ENCODE measurements around the gene PTPRK.

The PTPRK gene

DNA sequence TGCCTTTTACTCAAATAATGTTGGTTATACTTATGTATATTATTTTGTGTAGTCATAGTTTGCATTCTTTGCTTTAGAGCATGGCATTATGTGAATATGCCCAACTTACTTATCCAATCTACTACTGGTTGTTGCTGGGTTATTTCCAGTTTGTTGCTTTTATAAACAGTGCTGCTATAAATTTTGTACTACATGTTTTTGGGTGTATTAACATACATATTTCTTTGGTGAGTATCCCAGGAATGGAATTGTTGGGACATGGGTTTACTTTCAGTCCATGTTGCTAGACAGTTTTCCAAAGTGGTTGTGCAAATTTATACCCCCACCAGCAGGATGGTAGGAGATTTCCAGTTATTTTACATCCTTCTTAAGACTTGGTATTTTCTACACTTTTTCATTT is 462.5 kb downstream of the PTPRK start:
- no peak for DNase-seq

DNA sequence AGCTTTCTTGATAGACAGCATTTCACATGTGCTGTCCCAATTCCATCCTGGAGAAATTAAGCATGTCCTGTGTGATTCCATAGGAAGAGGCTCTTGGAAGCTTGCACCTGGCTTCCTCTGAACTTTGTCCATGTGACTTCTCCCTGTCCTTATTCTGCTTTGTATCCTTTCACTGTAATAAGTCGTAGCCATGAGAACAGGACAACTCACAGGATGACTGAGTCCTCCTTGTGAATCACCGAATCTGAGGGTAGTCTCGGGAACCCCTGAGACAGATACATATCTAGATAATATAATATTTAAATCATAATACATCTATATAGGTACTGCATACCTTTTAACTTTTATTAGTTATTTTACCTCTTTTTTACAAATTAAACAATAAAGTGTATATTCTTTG is 462.9 kb downstream of the PTPRK start:
- no peak for DNase-seq

DNA sequence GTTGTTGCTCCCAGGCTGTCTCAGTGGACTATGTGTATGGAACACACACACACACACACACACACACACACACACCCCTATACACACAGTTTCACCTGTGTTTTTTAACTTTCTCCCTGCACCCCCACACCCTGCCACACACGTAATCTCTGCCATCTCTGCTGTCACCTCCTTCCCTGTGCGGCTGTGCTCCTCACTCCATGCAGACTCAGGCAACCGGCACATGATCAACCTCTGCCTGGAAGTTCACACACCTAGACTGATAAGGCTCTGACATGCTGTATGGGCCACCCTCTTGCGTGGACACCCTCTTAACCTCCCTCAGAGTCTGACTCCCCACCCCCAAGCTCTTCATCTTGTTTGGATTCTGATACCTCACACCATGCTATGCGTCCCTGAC is 467.3 kb downstream of the PTPRK start:
- DNase-seq, result no peak

DNA sequence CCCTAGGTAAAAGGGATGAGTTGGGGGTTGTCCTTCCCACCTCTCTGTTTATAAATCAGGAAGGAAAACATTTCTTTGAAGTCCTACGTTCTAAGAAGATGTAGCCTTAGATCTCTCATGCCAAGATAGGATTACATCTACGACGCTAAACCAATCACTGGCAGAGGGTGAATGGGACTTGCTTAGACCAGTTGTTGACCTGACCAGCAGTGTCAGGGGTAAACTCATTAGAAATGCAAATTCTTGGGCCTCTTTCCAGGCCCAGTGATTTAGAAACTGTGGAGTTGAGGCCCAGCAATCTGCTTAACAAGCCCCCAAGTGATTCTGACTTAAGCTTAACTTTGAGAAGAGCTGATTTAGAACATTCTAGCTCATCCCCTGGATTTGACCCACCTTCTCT is 472.4 kb downstream of the PTPRK start:
- no peak for DNase-seq

DNA sequence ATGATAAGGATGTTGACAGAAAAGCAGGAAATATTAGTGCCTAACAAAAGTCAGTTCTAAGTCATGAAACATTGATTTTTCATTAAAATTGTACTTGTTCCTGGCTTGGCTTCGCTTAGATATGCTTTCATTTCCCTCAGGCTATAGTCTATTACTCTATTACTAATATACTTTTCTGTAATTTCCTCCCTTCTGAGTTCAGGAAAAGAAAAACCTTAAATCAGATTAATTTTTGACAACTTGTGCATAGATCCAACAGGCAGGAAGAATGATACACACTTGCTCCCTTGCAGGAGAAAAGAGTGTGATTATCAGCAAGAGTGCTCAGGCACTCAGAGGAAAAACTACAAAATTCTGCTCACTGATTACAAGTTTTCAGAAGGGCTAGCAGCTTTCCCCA is 474.4 kb downstream of the PTPRK start:
- DNase-seq, result no peak

DNA sequence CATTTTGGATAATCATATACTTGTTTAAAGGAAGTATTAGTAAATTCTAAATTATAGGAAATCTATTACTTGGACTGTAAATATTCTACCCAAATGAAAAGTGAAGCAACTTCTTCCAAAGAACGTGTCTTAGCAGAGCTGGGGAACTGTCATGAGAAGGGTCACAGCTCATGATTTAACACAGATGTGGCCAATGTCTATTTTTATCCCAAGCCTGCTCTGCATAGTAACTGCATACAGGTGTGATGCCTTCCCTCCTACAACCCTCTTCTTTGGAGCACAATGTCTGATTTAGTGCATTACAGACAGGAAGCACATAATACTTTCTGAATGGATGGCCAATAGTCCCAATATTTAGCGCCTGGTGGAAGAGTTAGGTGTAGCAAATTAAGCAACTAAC is 480.9 kb downstream of the PTPRK start:
- no peak for DNase-seq

DNA sequence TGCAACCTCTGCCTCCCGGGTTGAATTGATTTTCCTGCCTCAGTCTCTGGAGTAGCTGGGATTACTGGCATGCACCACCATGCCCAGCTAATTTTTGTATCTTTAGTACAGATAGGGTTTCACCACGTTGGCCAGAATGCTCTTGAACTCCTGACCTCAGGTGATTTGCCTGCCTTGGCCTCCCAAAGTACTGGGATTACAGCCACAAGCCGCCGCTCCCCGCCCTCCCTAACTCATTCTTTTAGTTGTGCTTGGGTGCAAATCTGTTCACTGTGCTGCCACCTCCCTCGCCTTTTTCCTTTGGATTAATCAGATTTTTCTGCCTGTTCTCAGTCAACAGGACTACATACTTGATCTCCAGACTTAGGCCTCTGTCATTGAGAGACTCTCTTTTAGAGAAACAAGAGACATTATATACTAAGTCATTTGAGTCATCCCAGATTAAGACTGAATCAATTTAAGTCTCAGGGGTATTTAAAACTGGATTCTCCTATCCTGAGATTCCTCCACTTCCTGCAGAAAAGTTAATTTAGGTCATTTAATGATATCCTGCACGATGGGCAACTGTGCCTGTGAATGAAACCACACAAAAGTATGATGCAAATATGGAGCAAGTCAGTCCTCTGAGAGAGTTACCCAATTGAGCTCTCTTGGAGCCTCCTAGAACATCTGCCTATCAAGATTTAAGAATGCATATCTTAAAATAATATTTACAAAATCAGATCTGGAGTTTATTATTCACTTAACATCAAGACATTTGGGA is 483.4 kb downstream of the PTPRK start:
- no peak for DNase-seq

DNA sequence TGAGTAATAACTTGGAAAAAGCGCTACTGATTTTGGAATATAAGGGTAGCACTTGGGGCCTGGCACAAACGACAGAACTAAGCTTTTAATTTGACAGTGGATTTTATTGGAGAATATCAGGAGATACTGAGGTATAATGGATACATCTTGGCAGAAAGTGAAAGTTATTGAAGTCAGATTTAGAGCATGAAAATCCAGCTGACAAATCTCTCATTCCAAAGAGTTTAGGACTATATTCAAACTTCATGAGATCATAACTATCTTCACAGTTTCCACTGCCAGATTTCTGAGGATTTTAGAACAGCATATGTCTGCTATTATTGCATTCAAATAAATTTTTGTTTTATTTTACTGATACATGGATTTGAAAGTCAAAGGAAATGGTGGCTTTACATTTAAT is 487.2 kb downstream of the PTPRK start:
- no peak for DNase-seq

DNA sequence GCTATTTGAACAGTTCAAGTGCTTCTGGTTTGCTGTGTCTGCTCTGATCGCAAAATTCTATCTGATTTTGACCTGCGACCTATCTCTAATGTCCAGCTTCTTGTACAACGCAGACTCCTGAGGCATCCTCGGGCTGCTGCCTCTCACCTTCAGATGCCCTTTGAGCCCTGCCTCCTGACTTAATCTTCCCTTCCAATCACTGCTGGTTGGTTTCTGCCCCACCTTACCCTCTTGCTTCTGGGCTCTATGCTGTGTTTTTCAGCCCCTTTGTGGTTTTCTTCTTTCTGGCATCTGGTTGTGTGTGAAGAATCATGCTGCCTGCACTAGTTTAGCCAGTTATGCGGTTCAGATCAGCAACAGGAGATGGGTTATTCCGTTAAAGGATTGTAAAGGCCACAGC is 488.4 kb downstream of the PTPRK start:
- DNase-seq, result no peak

DNA sequence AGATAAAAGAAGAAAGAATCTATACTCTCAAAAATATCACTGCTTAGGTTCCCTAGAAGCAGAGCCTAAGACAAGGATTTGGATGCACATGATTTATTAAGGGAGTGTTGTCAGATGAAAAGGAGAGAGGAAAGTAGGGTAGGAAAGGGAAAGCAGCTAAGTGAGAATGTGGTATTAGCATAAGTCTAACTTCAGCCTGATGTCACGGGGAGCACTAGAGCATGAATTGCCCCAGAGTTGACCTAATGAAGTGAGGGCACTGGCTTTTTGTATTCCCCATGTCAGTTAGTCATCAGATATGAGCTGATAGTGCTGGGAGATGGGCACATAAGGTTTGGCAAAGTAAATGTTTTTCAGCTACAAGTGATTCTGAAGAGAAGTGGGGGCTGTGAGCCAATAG is 490.6 kb downstream of the PTPRK start:
- DNase-seq, result no peak

DNA sequence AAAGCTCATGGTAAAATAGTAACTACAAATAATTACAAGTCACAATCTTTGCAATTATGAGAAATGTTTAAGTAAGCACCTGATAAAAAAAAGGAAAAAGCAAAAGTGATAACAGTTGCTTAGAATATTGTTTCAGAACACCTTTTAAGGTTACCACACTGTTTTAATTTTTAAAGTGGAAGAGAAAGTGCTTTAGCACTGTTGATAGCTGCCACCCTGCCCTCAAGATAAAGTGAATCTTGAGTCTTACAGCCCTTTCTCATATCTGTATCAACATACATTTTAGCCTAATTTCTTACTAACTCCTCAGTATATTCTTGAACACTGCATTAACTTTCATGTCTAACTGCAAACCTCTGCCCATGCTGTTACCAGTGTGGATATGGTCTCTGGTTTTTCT is 492.2 kb downstream of the PTPRK start:
- DNase-seq, result no peak

DNA sequence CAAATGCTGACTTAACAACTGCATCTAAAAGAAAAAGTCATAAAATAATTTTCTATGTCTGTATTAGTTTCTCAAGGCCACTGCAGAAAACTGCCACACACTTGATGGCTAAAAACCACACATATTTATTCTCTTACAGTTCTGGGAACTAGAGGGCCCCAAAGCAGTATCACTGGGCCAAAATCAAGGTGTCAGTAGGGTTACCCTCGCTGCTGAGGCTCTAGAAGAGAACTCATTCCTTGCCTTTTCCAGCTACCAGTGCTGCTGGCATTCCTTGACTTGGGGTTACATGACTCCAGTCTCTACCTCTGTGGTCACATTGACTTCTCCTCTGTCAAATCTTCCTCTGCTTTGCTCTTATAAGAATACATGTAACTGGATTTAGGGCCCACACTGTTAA is 494.9 kb downstream of the PTPRK start:
- no peak for DNase-seq

DNA sequence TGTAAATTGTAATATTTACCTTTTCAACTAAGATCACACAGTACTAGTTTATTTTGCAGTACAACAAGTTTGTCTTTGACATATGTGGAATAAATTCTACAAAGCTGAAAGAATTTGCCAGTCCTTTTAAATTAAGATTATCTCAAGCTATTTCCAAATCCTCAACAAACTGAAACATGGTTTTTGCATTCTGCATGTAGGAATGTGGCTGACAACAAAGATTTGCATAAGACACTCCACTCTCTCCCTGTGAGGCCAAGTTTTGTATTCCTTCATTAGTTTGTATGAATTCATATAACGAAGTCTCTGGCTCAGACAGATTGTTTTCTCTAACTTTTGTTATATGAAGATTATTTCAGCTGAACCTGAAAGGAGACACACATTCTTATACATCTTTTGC is 495.4 kb downstream of the PTPRK start:
- no peak for DNase-seq

DNA sequence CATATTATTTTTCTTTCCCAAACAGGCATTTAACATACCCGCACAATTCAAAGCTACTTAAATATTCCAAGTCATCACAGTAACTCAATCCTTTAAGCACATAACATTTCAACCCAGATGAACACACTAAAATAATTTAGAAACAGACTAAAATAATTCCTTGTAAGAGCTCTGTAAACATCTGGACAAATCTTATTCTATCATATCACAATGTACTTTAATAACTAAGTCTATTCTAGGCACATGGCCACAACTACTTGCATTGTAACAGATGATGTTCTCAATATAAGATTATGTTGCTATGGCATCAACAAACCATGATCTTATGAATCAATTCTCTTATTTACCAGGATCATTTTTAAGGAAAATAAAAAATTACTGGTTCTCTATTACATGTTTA is 496.4 kb downstream of the PTPRK start:
- DNase-seq, result no peak

DNA sequence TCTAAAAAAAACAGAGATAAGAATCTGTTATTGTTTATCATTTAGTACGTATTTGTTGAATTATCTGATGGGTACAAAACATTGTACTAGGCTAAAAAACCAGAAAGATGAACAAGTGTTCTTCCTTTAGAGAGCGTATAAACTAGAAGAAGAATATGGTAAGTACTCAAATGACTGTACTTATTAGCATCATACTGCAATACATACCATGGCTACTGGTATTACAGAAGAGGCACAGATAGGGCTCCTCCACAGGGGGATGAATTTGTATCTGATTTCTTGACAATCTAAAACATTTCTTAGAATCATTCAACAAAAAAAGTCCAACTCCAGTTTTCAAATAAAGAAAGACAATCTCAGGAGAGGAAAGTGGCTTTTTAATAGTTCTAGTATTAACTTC is 501.6 kb downstream of the PTPRK start:
- no peak for DNase-seq

DNA sequence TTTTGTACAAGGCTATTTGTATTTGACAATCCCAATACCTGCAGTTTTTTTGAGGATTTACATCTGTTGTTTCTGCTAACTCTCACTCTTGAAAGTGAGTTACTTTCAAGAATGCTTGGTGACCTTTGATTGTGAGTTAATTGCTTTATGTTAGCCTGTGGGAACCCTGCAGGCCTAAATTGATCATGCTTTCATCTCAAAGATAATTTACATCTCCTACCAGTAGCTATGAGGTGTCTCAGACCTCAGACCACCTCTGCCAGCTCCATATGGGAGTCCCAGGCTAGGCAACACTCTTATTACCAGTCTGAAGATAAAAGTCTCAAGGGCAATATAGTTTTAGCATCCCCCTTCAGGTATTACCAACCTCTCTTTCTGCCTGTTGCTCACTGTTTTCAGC is 503.1 kb downstream of the PTPRK start:
- DNase-seq, result no peak

DNA sequence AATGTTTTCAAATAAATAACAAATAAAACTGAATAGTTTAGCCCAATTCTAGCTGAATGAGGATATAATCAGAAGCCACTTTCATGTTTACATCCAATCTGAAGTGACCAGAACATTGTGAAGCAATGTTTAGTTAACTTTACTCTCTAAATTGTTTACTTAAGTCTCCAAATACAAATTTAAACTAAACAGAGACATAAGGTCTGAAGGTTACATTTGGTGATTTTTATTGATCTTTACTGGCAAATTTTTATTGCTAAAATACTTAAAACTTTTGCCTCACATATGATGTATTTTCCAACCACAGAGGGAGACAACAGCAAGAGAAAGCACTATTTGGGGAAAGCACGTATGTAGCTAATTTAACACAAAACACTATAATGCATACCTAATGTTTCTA is 512.7 kb downstream of the PTPRK start:
- no peak for DNase-seq

DNA sequence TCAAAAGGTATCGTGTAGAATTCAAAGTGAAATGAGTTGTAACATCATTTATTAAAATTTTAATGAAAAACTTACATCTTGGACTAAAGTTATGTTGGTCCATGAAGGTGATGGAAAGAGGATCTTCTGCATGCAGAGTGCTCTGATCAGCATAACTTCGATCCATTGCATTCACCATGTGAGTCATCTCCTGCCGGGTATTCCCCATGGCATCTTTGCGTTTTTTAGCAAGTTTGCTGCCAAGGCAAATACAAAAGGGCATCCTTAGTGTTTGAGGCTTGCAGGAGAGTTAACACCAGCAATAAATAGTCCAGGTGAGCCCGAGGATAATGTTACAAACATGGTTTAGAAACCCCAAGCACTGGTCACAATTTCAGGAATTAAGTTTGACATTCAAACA is 515.4 kb downstream of the PTPRK start:
- DNase-seq, result no peak

DNA sequence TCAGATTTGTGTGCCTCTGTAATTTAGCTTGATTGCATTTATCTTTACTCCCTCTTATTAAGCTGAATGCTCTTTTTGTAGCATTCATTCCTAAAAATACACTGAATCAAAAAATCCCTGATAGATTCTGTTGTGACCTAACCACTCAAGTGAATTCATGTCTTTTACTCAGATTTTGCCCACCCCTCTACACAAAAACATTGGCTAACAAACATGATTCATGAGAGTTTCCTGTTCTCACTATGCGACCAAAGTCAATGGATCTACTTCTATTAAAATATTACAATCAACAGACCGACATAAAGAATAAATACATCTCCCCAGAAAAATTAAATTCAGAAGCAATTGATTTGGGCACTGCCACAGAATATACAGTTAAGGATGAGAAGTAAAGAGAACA is 520.0 kb downstream of the PTPRK start:
- no peak for DNase-seq

DNA sequence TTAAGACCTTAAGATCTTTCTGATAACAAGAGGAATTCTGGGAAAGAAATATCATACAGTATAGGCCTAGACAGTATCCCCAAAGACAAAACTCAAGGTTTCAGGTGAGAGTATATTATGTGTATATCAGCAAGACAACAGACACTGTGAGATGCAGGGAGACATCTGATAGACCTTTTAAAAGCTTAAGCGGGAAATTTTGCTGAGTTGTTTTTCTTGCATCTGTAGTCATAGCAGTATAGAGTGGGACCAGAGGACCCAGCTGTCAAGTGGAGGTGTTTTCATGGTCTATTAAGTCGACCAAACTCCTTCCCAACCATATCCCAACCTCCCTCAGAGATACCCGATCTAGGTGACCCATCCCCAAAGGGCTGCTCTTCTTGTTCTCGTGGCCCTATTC is 521.4 kb downstream of the PTPRK start:
- DNase-seq, result no peak

DNA sequence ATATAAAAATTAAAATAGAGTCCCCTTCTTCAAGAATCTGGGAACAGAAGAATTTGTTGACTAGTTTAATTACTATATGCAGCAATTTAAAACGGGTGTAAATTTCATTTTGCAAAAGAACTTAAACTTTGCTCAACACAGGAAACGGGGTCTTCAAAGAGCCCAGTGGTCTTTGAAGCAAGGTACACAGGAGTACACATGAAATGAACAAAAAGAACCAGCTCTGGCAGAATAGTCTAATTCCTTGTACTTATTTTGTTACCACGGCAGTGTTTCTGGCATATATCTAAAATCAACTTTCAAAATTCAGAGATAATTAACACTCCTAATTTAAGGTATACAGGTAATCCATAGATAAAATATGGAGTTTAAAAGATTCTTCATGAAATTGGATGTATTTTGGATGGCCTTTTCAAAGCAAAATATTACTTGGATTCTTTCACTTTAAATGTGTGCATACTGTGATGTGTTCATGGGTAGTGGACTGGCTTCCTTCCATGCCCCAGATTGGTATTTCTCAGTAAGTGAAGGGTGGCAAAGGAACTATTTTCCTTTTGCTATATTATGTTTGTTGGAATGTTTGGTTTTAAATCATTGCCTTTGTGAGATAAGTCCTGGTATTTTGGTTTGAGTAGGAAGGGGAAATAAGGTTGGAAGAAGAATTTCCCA is 522.8 kb downstream of the PTPRK start:
- DNase-seq, result no peak

DNA sequence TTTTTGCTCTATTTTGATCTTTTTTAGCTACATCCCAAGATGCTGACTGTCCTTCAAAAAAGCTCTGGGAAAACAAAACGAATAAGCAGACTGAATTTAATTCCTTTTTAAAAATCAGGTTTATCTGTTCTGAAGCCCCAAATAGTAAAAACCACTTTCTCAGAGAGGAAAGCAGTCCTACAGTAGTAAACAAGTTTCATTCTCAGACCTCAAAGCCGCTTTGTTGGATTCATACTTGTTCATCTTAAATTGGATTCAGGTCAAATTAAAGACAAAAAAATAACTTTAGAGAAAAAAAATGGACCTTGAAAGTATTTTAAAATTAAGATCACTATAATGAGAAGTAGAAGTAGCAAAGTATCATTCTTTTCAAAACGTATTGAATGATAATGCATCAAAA is 523.5 kb downstream of the PTPRK start:
- DNase-seq, result no peak

DNA sequence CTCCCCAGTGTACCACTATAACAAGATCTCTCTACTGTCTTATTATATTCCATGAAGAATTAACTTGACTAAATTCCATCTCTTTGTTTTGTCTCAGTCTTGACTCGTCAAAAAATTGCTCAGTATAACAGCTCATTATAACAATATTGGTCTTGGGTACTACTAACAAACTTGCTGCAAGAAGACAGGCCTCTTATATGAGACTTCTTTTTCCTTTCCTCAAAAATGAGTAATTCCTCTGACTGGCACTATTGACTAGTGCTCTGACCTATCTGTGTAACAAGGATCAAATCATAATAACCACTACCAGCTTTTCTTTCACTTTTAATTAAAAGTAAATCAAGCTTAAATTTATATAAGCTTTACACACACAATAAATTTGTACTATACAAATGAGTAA is 528.3 kb downstream of the PTPRK start:
- DNase-seq, result no peak

DNA sequence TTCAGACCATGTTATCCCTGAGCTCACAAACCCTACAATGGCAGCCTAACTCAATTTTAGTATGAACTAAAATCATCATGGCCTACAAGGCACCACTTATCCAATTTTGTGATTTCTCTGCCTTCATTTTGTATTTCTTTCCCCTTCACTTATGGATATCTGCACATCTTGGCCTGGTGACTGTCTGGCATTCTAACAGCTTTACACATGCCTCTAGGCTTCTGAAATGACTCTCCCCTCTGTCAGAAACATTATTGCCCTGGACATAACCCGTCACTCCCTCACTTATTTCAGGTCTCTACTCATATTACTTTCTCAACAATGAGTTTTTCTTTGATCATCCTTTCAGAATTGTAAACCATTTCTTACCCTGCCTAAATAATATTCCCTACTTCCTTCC is 530.3 kb downstream of the PTPRK start:
- no peak for DNase-seq

DNA sequence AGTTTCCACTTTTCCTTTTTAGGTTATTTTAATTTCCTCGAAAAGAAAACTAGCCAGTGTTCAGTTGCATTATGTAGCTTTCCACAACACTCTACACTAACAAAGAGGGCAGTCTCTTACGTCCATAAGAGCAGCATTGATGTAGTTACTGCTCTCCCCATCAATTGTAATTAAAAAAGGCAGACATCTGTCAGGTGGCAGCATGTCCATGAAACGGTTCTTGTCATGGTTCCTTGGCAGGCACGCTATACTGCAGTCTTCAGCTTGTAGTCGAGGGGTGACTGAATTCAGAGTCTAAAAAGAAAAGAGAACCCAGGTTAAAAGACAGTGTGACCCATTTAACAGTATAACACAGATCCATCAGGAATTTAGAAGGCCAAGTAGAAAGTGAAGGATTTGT is 539.4 kb downstream of the PTPRK start:
- no peak for DNase-seq
